ENCODE measurements around the gene TMEM108. TPM values are rescaled to one million over a fixed set of nuclear protein-coding genes. Genes with fewer than 3 reads are reported as not detected.
A peak's percentile ranks its signal among the peaks of the same experiment; 100 is the strongest.

TMEM108 gene
- total RNA-seq, 2 donors from 2014 or later = 7.7 TPM

GRCh38 chr3:133292296-133292695 lies 254.1 kb downstream of the TMEM108 start:
- peak; percentile 25 for DNase-seq

DNA sequence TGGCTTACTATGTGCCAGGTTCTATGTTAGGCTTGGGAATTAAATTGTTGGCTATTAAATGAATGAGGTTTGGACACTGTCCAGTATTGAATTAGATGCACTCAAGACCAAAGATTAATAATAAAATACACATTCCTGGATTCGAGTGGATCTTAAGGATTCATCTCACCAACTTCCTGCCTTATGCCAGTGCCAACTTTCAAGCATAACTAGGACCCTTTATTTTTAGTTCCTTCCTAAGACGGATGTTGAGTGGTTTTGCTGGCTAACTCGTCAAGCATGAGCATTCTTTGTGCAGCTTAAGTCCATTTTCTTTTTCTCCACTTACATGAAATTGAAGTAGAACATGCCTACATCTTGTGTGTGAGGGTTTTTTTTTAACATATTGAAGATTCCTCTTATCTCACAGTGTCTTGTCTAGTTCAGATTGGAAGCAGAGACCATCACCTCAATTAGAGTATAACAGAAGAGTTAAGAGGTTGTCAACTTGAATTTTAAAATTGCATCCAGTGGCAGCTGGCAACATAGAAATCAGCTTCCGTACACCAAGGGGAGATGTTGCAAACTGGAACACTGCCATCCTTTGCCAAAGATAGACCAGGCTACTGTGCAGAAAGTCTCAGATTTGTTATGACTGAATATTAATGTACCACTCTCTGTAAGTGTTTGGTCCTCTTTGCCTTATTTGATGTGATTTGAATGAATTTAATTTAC lies 255.4 kb downstream of the TMEM108 start:
- ATAC-seq = peak in 1 of 2 donors; percentile 51
- DNase-seq = no peak
- intact Hi-C loops (cut with DNase I) = no loop called here

More at GRCh38 chr3:133292296-133292695, 254.1 kb downstream of the TMEM108 start:
- intact Hi-C loops (cut with DNase I) = no loop called here
- no peak for ATAC-seq

- intact Hi-C loops (cut with DNase I) = no loop called here
- no peak for DNase-seq
- no peak for ATAC-seq
Measured at GRCh38 chr3:133294253-133294652, 256.1 kb downstream of the TMEM108 start.

GRCh38 chr3:133295199-133295901 lies 257.2 kb downstream of the TMEM108 start:
- ATAC-seq (peak; percentile 12 to 77), DNase-seq (no peak)
- intact Hi-C loops (cut with DNase I) = no loop called here

- ATAC-seq (peak; percentile 42 to 55), DNase-seq (no peak)
- intact Hi-C loops (cut with DNase I) = no loop called here
Measured at GRCh38 chr3:133295944-133296917, 258.0 kb downstream of the TMEM108 start.

DNA sequence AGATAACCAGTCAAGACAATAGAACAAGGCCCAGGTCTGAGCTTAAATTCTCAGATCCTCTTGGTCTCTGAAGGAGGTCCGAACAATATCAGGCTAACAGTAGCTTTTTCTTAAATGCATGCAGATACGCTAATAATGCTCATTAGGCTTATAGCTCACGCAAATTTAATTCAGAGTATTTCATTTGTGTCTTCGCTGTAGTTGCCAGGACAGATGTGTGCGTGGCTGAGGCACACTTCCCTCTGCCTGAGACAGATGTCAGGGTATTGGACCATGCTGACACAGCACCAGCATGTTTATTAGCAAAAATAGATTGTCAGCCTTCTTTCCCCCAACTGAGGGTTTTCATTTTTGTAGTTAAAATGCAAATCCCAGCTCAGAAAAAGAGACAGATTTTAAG lies 258.8 kb downstream of the TMEM108 start:
- intact Hi-C loops (cut with DNase I) = no loop called here
- ATAC-seq (no peak), DNase-seq (no peak)

DNA sequence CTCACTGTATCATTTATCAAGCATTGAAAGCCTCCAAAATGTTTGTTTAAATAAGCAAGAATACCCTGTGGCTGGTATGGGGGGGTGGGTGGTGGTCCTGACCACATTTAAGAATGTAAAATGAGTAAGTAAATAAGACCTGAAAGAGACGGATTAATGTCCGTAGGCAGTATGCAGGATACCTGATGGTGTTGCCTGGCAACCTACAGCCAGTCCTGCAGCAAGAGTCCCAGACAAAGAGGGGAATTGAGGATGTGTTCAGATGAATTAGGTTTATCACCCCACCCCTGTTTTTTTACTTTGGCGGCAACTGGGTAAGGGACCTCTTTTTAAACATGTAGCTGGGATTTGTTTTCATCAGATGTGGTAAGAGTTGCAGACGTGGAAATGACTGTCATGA lies 261.9 kb downstream of the TMEM108 start:
- intact Hi-C loops (cut with DNase I) = no loop called here
- DNase-seq (no peak), ATAC-seq (no peak)

DNA sequence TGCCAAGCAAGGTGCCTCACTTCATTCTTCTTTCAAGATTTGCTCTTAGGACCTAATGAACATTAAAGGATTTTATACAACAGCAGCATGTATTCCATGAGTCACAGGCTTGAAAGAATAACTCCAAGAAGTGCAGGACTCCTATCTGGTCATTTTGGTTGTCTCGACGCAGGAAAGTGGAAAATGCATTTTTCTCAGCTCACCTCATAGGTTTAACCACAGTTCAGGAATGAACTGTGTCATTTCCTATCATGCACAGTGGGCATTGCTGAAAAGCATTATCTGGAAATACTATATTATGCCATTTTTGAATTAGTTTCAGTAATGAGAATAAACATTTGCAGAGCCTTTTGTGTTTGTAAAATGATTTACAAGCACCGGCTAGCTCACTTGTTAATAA lies 263.0 kb downstream of the TMEM108 start:
- ATAC-seq = peak in 1 of 2 donors; percentile 58
- no peak for DNase-seq
- intact Hi-C loops (cut with DNase I) = no loop called here

DNA sequence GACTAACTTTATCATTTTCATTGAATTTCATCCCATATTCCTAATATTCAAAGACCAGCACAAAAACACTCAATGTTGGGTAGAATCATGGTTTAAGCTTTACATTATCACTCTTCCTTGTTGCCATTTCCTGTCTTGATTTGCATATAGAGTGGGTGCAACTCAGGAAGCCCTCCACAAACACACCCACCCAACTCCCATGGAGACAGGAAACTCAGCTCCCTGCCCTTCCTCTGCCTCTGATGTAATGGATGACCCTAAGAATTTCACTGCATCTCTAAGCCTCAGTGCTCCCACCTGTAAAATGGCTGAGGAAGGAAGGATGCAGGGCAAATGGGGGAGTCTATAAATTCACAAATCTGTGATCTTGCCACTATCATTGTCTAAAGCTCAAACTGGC lies 263.5 kb downstream of the TMEM108 start:
- DNase-seq (no peak), ATAC-seq (no peak)
- intact Hi-C loops (cut with DNase I) = no loop called here

DNA sequence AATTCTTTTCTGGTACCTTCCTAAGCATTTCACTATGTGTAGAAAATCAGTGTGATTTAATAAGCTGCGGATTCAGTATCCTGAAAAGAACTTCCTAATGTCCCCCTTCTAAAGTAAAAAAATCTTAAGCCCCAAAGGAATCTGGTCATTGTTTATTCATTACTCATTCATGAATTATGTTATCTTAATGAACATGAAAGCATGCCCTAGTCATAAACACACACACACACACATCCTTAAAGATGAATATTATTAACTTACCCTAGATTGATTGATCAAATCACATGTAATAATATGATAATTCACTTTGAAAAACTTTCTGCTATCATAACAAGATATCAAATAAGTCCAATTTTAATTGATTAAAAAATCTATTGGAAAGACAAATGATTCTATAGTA lies 265.2 kb downstream of the TMEM108 start:
- ATAC-seq (no peak), DNase-seq (no peak)
- intact Hi-C loops (cut with DNase I) = no loop called here

DNA sequence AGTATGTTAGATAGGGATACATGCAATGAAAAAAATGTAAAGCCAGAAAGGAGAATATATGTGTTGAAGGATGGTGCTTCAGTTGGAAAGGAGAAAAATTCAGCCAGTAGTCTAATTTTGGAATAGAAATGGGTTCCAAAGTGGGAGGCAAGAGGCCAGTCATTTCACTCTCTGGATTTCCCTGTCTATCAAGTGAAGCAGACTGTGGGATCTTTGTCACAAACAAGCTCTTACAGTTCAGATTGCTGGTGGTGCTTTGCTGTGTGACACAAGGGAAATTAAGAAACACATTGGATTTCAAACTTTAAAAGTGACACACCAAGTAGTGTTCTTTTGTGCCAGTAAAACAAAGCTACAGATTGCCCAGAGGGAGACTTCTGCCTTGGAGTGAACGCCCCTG lies 279.7 kb downstream of the TMEM108 start:
- intact Hi-C loops (cut with DNase I) = no loop called here
- DNase-seq (no peak), ATAC-seq (no peak)

DNA sequence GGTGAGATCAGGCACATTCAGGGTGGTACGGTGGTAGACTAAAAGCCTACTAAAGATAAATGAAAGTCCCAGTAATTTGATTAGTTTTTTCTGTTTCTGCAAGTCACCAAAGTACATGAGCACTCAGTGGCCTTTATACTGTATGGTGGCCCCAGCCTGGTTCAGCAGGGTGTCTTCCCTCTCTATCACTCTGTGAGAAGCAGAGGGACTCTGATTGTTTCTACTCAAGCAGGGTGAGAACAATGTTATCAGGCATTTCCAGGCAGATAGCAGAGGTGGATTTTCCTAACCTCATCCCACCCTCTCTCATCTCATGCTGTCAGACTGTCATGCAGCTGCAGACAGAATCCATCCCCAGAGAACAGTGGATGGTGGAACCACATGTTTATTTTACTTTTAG lies 290.2 kb downstream of the TMEM108 start:
- intact Hi-C loops (cut with DNase I) = no loop called here
- ATAC-seq (no peak), DNase-seq (no peak)

DNA sequence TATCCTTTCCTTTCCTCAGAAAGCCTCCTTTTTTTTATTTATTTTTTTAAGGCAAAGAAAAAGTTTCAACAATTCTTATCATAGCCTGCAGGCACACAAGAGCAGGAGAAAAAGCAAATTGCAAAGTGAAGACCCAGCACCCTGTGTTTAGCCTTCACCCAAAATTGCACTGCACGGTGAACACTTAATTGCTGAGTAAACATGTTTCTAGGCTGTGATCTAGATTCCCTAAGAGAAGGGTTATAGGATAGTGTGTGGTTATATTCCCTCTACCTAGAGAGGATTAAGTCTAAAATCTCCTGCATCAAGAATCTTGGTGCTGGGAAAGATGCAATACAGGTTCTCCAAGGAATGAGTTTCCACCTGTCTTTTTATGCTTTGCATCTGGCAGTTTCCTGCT lies 291.4 kb downstream of the TMEM108 start:
- DNase-seq (no peak), ATAC-seq (no peak)
- intact Hi-C loops (cut with DNase I) = no loop called here

- intact Hi-C loops (cut with DNase I) = no loop called here
- DNase-seq (no peak), ATAC-seq (no peak)
Measured at GRCh38 chr3:133330065-133330464, 291.9 kb downstream of the TMEM108 start.

DNA sequence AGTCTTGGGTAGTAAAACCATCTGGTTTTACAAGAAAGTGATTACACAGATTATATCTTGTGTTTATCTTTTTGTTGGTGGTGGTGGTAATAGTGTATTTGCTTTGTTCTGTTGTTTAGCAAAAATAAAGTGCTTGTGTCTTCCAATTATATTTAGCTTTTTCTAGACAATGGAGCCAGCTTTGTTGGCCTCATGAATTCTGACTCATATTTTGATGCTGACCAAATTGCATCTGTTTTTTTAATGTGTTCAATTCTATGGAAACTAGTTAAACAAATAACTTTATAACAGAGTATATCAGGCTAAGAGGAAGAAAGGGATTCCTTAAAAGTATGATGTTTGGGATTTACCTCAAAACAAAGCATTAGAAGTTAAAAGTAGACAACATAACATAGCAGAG lies 292.3 kb downstream of the TMEM108 start:
- DNase-seq = no peak
- intact Hi-C loops (cut with DNase I) = no loop called here
- no peak for ATAC-seq

GRCh38 chr3:133354721-133355120 lies 316.5 kb downstream of the TMEM108 start:
- no peak for ATAC-seq
- intact Hi-C loops (cut with DNase I) = no loop called here
- no peak for DNase-seq

GRCh38 chr3:133360476-133360875 lies 322.3 kb downstream of the TMEM108 start:
- no peak for DNase-seq
- intact Hi-C loops (cut with DNase I) = no loop called here
- ATAC-seq = no peak

GRCh38 chr3:133361011-133361410 lies 322.8 kb downstream of the TMEM108 start:
- no peak for DNase-seq
- intact Hi-C loops (cut with DNase I) = no loop called here
- no peak for ATAC-seq

DNA sequence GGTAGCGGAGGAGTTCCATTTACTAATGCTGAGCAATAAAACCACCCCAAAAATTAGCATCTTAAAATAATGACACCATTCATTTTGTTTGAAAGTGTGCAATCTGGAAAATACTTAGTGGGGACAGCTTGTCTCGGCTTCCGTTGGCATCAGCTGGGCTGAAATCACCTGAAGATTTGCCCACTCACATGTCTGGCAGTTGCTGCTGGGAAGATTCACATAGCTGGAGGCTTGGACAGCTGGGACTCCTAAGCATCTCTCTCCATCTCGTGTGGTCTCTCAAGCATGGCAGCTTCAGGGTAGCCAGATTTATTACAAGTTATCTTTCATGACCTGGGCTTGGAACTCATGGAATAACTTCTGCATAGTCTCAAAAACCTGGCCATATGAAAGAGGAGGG lies 323.2 kb downstream of the TMEM108 start:
- no peak for DNase-seq
- intact Hi-C loops (cut with DNase I) = no loop called here
- no peak for ATAC-seq

- DNase-seq (no peak), ATAC-seq (no peak)
- intact Hi-C loops (cut with DNase I) = no loop called here
Measured at GRCh38 chr3:133362539-133362938, 324.3 kb downstream of the TMEM108 start.
